LNCaP clone FGC (cell line): ENCODE data around the gene TBC1D12.

Experiments
- DNase-seq: peaks from one replicate; pipeline ENCODE4 v3.0.0-alpha.2; 2011; ENCODE audit warnings: low read depth
- H3K4me3 ChIP-seq: 2 replicates; pipeline ENCODE4 v1.5.1; 2011; ENCODE audit warnings: mild to moderate bottlenecking, low read depth, low read length, control low read depth
- CTCF ChIP-seq: IDR thresholded peaks from 2 replicates; pipeline ENCODE4 v1.5.1; 2012; ENCODE audit warnings: mild to moderate bottlenecking; ENCODE audit not compliant: control insufficient read depth, insufficient read depth; ENCODE audit errors: extremely low read depth

Gene TBC1D12

GRCh38 chr10:94481410-94481809, 79.1 kb downstream of the TBC1D12 start:
- H3K4me3 ChIP-seq: no peak overlapping the region
- no peak for DNase-seq
- TF ChIP-seq CTCF: no peak

GRCh38 chr10:94483970-94484369, 81.6 kb downstream of the TBC1D12 start:
- no peak overlapping the region for H3K4me3 ChIP-seq
- DNase-seq: no peak
- TF ChIP-seq CTCF: no peak

GRCh38 chr10:94485094-94485493, 82.8 kb downstream of the TBC1D12 start:
- DNase-seq: no peak
- no peak overlapping the region for H3K4me3 ChIP-seq
- TF ChIP-seq CTCF: no peak

- TF ChIP-seq CTCF: no peak
- no peak for DNase-seq
- H3K4me3 ChIP-seq: no peak overlapping the region
Measured at GRCh38 chr10:94487575-94487974, 85.2 kb downstream of the TBC1D12 start.

- no peak for DNase-seq
- no peak for TF ChIP-seq CTCF
- H3K4me3 ChIP-seq: no peak overlapping the region
Measured at GRCh38 chr10:94489107-94489506, 86.8 kb downstream of the TBC1D12 start.

GRCh38 chr10:94489976-94490788, 87.8 kb downstream of the TBC1D12 start:
- DNase-seq: no peak
- H3K4me3 ChIP-seq: no peak overlapping the region
- no peak for TF ChIP-seq CTCF

GRCh38 chr10:94490789-94491039, 88.4 kb downstream of the TBC1D12 start:
- TF ChIP-seq CTCF: no peak
- no peak overlapping the region for H3K4me3 ChIP-seq
- DNase-seq: no peak
